ELF-1 (cell line): ENCODE results near the gene RBP5.

Experiments
- DNase-seq: peaks from one replicate; pipeline ENCODE4 v3.0.0-alpha.2; 2016; ENCODE audit warnings: low read depth, low spot score

The RBP5 gene

GRCh38 chr12:7146228-7146627 is 17.5 kb upstream of the RBP5 start:
- DNase-seq = no peak

- DNase-seq = no peak
Measured at GRCh38 chr12:7145671-7146070, 17.0 kb upstream of the RBP5 start.

- DNase-seq = peak; percentile 25
Measured at GRCh38 chr12:7144414-7145120, 15.9 kb upstream of the RBP5 start.

- no peak for DNase-seq
Measured at GRCh38 chr12:7143564-7143963, 14.9 kb upstream of the RBP5 start.

GRCh38 chr12:7142809-7143465 is 14.2 kb upstream of the RBP5 start:
- no peak for DNase-seq

GRCh38 chr12:7142056-7142644 is 13.5 kb upstream of the RBP5 start:
- peak; percentile 68 for DNase-seq

GRCh38 chr12:7141351-7142005 is 12.8 kb upstream of the RBP5 start:
- DNase-seq = no peak

- DNase-seq = no peak
Measured at GRCh38 chr12:7139200-7139599, 10.5 kb upstream of the RBP5 start.

GRCh38 chr12:7137908-7138307 is 9.2 kb upstream of the RBP5 start:
- no peak for DNase-seq

GRCh38 chr12:7136676-7137075 is 8.0 kb upstream of the RBP5 start:
- DNase-seq = no peak

- no peak for DNase-seq
Measured at GRCh38 chr12:7136071-7136470, 7.4 kb upstream of the RBP5 start.

- no peak for DNase-seq
Measured at GRCh38 chr12:7134396-7135166, 5.9 kb upstream of the RBP5 start.

- no peak for DNase-seq
Measured at GRCh38 chr12:7131502-7131866, 2.8 kb upstream of the RBP5 start.

- peak; percentile 60 for DNase-seq
Measured at GRCh38 chr12:7130701-7131501, 2.2 kb upstream of the RBP5 start.

GRCh38 chr12:7129872-7130691 is 1.4 kb upstream of the RBP5 start, which contains the start of gene CLSTN3:
TSS of gene CLSTN3 (plus strand) at chr12:7130371. CDS start at chr12:7130649, 278 bp downstream.
- DNase-seq = peak; percentile 82

GRCh38 chr12:7129287-7129871 is 690 bp upstream of the RBP5 start:
- DNase-seq = no peak

- DNase-seq = no peak
Measured at GRCh38 chr12:7127916-7128626, 618 bp downstream of the RBP5 start.

GRCh38 chr12:7125632-7126227 is 3.0 kb downstream of the RBP5 start:
- DNase-seq = no peak
